KMS-11 (cell line): Measurements from ENCODE around the gene B3GAT1.
"Not testable (repeated sequence)": the region's sequence is repeated elsewhere in the genome, so short reads cannot be mapped to it uniquely, and the experiment has no call there.

Experiments used
- H2AFZ ChIP-seq: fragments of 200-600 bp; sonication (generic); 2 replicates; pipeline ENCODE4 v1.6.1; 2016; ENCODE audit warnings: antibody characterized with exemption, mixed run types, low read depth
- H3K27ac ChIP-seq: fragments of 200-600 bp; sonication (generic); 2 replicates; pipeline ENCODE4 v1.6.1; 2016; ENCODE audit warnings: mild to moderate bottlenecking, mixed run types
- H3K27me3 ChIP-seq: fragments of 200-600 bp; sonication (generic); 2 replicates; pipeline ENCODE4 v1.6.1; 2017; ENCODE audit warnings: mild to moderate bottlenecking, low read depth, mixed run types, moderate library complexity; ENCODE audit not compliant: insufficient read depth
- H3K36me3 ChIP-seq: fragments of 200-600 bp; sonication (generic); 2 replicates; pipeline ENCODE4 v1.6.1; 2017; ENCODE audit warnings: mild to moderate bottlenecking, mixed run types; ENCODE audit not compliant: insufficient read depth
- H3K4me1 ChIP-seq: fragments of 200-600 bp; sonication (generic); 2 replicates; pipeline ENCODE4 v1.6.1; 2016; ENCODE audit warnings: mild to moderate bottlenecking, low read depth, mixed run types; ENCODE audit not compliant: poor library complexity, severe bottlenecking
- H3K4me2 ChIP-seq: fragments of 200-600 bp; sonication (generic); 2 replicates; pipeline ENCODE4 v1.7.0; 2016; ENCODE audit warnings: mild to moderate bottlenecking, mixed run types
- H3K4me3 ChIP-seq: fragments of 200-600 bp; sonication (generic); IDR thresholded peaks from 2 replicates; pipeline ENCODE4 v1.6.1; 2017; ENCODE audit warnings: low read depth, low read length, mixed read lengths; ENCODE audit not compliant: insufficient read depth
- H3K79me2 ChIP-seq: fragments of 200-600 bp; sonication (generic); 2 replicates; pipeline ENCODE4 v1.6.1; 2016; ENCODE audit warnings: low read depth, mixed run types; ENCODE audit not compliant: insufficient read depth
- H3K9ac ChIP-seq: fragments of 200-600 bp; sonication (generic); 2 replicates; pipeline ENCODE4 v1.6.1; 2016; ENCODE audit warnings: mild to moderate bottlenecking, mixed run types
- H4K20me1 ChIP-seq: fragments of 200-600 bp; sonication (generic); 2 replicates; pipeline ENCODE4 v1.6.1; 2016; ENCODE audit warnings: mild to moderate bottlenecking, mixed run types; ENCODE audit not compliant: insufficient read depth
- TF ChIP-seq, protein P1 (sequence below): fragments of 200-600 bp; sonication (generic); conservative IDR thresholded peaks from 2 replicates; pipeline ENCODE4 v1.6.1; 2017; ENCODE audit warnings: low read depth, mild to moderate bottlenecking, antibody characterized with exemption, low read length, moderate library complexity, mixed read lengths

The B3GAT1 gene

DNA sequence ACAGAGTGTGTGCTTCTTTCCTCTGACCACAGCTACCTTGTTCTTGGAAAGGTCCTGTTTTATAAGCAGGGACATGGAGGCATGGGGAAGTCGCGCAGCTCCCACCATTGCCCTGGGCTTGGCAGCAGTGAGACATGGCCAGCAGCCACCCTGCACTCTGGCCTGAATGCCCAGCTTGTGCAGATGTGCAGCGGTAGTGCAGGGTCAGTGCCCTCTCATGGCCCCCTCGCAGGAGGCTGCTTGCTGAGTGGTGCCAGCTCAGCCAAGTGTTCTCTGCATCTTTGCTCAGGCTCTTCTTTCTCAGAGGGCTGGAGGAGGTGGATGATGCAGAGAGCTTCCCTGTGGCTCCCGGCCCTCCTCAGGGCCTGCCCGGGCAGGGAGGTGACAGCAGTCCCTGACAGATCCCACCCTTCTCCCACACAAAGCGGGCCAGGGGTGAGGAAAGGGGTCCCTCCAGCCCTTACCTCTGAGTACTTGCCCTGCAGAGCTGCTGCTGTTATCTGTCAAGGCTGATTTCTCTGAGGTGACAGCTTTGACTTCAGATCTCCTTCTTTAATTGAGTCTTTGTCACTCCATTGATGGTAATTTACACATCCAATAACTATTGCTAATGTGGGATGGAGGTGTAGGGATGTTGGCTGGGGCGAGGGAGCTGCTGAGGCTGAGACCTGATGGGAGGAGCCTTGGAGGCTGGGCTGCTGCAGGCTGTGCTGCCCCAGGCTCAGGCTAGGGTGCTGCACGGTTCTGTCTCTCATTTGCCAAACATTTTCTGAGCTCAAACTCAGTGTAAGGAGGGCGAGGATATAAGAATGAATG is 47.4 kb upstream of the B3GAT1 start:
- no peak overlapping the region for H3K4me2 ChIP-seq
- TF ChIP-seq, protein P1, sequence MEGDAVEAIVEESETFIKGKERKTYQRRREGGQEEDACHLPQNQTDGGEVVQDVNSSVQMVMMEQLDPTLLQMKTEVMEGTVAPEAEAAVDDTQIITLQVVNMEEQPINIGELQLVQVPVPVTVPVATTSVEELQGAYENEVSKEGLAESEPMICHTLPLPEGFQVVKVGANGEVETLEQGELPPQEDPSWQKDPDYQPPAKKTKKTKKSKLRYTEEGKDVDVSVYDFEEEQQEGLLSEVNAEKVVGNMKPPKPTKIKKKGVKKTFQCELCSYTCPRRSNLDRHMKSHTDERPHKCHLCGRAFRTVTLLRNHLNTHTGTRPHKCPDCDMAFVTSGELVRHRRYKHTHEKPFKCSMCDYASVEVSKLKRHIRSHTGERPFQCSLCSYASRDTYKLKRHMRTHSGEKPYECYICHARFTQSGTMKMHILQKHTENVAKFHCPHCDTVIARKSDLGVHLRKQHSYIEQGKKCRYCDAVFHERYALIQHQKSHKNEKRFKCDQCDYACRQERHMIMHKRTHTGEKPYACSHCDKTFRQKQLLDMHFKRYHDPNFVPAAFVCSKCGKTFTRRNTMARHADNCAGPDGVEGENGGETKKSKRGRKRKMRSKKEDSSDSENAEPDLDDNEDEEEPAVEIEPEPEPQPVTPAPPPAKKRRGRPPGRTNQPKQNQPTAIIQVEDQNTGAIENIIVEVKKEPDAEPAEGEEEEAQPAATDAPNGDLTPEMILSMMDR = no peak
- no peaks in the 10 kb centered on the region for H3K79me2 ChIP-seq
- no peak overlapping the region for H3K27ac ChIP-seq
- H3K9ac ChIP-seq = no peak overlapping the region
- no peak overlapping the region for H2AFZ ChIP-seq
- H3K36me3 ChIP-seq = no peaks in the 10 kb centered on the region
- H3K27me3 ChIP-seq = no peaks in the 10 kb centered on the region
- no peak overlapping the region for H3K4me3 ChIP-seq
- H4K20me1 ChIP-seq = no peaks in the 10 kb centered on the region
- no peaks in the 10 kb centered on the region for H3K4me1 ChIP-seq

DNA sequence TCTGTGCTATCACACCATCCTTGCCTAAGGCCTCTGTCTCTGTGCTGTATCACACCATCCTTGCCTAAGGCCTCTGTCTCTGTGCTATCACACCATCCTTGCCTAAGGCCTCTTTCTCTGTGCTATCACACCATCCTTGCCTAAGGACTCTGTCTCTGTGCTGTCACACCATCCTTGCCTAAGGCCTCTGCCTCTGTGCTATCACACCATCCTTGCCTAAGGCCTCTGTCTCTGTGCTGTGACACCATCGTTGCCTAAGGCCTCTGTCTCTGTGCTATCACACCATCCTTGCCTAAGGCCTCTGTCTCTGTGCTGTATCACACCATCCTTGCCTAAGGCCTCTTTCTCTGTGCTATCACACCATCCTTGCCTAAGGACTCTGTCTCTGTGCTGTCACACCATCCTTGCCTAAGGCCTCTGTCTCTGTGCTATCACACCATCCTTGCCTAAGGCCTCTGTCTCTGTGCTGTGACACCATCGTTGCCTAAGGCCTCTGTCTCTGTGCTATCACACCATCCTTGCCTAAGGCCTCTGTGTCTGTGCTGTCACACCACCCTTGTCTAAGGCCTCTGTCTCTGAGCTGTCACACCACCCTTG is 45.5 kb upstream of the B3GAT1 start:
- not testable (repeated sequence) for H3K4me3 ChIP-seq, H3K4me1 ChIP-seq, H3K79me2 ChIP-seq, H4K20me1 ChIP-seq, H3K27me3 ChIP-seq, H3K27ac ChIP-seq, H3K36me3 ChIP-seq, H3K4me2 ChIP-seq, H3K9ac ChIP-seq, H2AFZ ChIP-seq

DNA sequence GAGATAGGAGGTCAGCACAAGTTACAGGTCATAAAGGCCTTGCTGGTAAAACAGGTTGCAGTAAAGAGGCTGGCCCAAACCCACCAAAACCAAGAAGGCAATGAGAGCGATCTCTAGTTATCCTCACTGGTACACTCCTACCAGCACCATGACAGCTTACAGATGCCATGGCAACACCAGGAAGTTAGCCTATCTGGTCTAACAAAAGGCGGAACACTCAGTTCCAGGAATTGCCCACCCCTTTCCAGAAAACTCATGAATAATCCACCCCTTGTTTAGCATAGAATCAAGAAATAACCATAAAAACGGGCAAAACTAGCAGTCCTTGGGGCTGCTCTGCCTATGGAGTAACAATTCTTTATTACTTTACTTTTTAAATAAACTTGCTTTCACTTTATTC is 43.5 kb upstream of the B3GAT1 start:
- Histone ChIP-seq H2AFZ (no peak overlapping the region), H3K9ac (no peak overlapping the region), H3K4me1 (no peaks in the 10 kb centered on the region), H4K20me1 (no peaks in the 10 kb centered on the region), H3K36me3 (no peaks in the 10 kb centered on the region), H3K27ac (no peak overlapping the region), H3K4me3 (no peak overlapping the region), H3K4me2 (no peak overlapping the region), H3K79me2 (no peaks in the 10 kb centered on the region), H3K27me3 (no peaks in the 10 kb centered on the region)
- TF ChIP-seq, protein P1 = no peak

DNA sequence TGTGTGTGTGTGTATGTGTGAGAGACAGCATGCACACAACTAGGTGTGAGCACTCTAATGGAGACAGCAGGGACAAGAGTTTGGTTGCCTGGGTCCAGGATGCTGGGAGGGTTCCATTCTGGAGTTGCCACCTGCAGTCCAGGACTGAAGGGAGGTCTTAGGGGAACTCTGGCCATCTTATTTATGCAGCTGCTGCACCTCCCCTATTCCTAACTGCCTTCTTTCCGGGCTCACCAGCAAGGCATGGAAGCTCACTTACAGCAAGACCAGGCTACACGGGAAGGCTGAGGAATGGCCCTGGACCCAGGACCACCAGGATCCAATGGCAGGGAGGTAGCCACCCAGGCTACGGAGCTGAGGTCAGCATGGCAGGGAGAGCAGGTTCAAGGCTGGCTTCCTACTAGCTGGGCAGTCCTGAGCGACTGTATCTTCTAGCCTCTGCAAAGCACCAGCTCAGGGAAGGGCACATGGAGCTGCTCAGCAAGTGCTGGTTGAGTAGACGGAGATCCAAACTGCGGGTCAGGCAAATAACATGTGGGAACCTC is 42.2 kb upstream of the B3GAT1 start:
- Histone ChIP-seq H2AFZ (no peak overlapping the region), H3K27ac (no peak overlapping the region)
- TF ChIP-seq, protein P1 = no peak

DNA sequence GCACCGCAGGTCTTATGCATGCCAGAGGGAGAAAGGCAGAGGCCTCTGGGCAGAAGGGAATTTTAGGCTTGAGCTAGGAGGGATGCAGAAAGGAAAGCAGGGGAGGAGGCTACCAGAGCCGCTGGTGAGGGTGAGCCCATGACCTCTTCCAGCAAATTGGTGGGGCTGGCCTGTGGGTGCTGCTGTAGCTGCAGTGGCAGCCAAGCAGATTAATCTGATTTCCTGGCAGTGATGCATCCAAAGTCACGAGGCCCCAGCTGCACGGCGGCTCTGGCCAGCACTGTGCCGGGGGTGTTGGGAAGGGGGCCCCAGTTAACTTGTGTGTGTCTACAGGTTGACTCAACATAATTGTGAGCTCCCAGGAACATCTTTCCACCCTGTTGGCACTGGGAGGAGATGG is 41.4 kb upstream of the B3GAT1 start:
- Histone ChIP-seq H3K4me2 (no peak overlapping the region), H3K27me3 (no peaks in the 10 kb centered on the region), H2AFZ (no peak overlapping the region), H3K27ac (no peak overlapping the region), H3K9ac (no peak overlapping the region), H4K20me1 (no peaks in the 10 kb centered on the region), H3K4me3 (no peak overlapping the region), H3K4me1 (no peaks in the 10 kb centered on the region), H3K79me2 (no peaks in the 10 kb centered on the region), H3K36me3 (no peaks in the 10 kb centered on the region)
- TF ChIP-seq, protein P1 = no peak

More for the DNA sequence above, 42.2 kb upstream of the B3GAT1 start:
- Histone ChIP-seq H3K4me1 (no peaks in the 10 kb centered on the region), H3K9ac (no peak overlapping the region), H4K20me1 (no peaks in the 10 kb centered on the region), H3K4me3 (no peak overlapping the region), H3K36me3 (no peaks in the 10 kb centered on the region), H3K4me2 (no peak overlapping the region), H3K27me3 (no peaks in the 10 kb centered on the region), H3K79me2 (no peaks in the 10 kb centered on the region)
